CD4-positive, alpha-beta T cell (primary cell): ENCODE measurements around the gene CBX4. TPM values are rescaled to one million over a fixed set of nuclear protein-coding genes. Genes with fewer than 3 reads are reported as not detected.

Experiments used
- ATAC-seq: fragments of 200-7000 bp; cut with Tn5 transposase; one replicate; pipeline ENCODE4 v1.10.0; 2022; ENCODE audit warnings: mild to moderate bottlenecking; ENCODE audit not compliant: poor library complexity
- CTCF ChIA-PET: fragments of 350-600 bp; sonication (Branson Sonifier 250); formaldehyde crosslinking; loops from one replicate; lab custom pipeline; 2021; ENCODE audit warnings: antibody characterized with exemption, inconsistent platforms; lab: Charles Lee
- POLR2A ChIA-PET: fragments of 350-600 bp; sonication (Branson Sonifier 250); formaldehyde crosslinking; loops from one replicate; lab custom pipeline; 2021; ENCODE audit warnings: antibody characterized with exemption, inconsistent platforms; lab: Charles Lee
- DNase-seq, 14 experiments: peaks; one replicate each; pipeline ENCODE4 v3.0.0-alpha.2; 2013 to 2020; ENCODE audit warnings: mixed read lengths in 2 of 14
- H3K27ac ChIP-seq, 2 donors: one replicate each; pipeline versions ENCODE4 v1.5.1 to v1.7.0; 2013; ENCODE audit warnings: low read length in 2 of 2, low read depth in 1 of 2, mild to moderate bottlenecking in 1 of 2
- H3K27me3 ChIP-seq, 2 experiments: 1 replicate in 1 of 2; 2 replicates in 1 of 2; pipeline versions ENCODE4 v1.6.1 to v1.7.0; 2013; ENCODE audit warnings: low read length in 2 of 2, control low read depth in 1 of 2, mild to moderate bottlenecking in 1 of 2, moderate library complexity in 1 of 2; ENCODE audit not compliant: insufficient read depth in 2 of 2, control insufficient read depth in 1 of 2
- H3K36me3 ChIP-seq: one replicate; pipeline ENCODE4 v1.6.1; 2013; ENCODE audit warnings: low read length, control low read depth; ENCODE audit not compliant: insufficient read depth
- H3K4me1 ChIP-seq: one replicate; pipeline ENCODE4 v1.6.1; 2013; ENCODE audit warnings: low read length, control low read depth; ENCODE audit not compliant: insufficient read depth
- H3K4me3 ChIP-seq: one replicate; pipeline ENCODE4 v1.5.1; 2013; ENCODE audit warnings: mild to moderate bottlenecking, low read length, moderate library complexity
- H3K9me3 ChIP-seq, 2 experiments: 1 replicate in 1 of 2; 2 replicates in 1 of 2; pipeline versions ENCODE4 v1.6.1 to v1.7.0; 2013; ENCODE audit warnings: low read length in 2 of 2, mild to moderate bottlenecking in 2 of 2, control low read depth in 1 of 2, moderate library complexity in 1 of 2; ENCODE audit not compliant: control insufficient read depth in 1 of 2, insufficient read depth in 1 of 2
- H3K27ac Mint-ChIP-seq: one replicate; pipeline ENCODE4 v1.8.0; 2020; ENCODE audit warnings: mixed read lengths
- H3K27me3 Mint-ChIP-seq: one replicate; pipeline ENCODE4 v1.8.0; 2021; ENCODE audit warnings: mixed read lengths
- H3K36me3 Mint-ChIP-seq: one replicate; pipeline ENCODE4 v1.8.0; 2021; ENCODE audit warnings: low read depth, mixed read lengths
- H3K4me1 Mint-ChIP-seq: one replicate; pipeline ENCODE4 v1.8.0; 2021; ENCODE audit warnings: low read depth, mixed read lengths
- H3K4me3 Mint-ChIP-seq: one replicate; pipeline ENCODE4 v1.8.0; 2020; ENCODE audit warnings: mild to moderate bottlenecking, mixed read lengths
- H3K9me3 Mint-ChIP-seq: one replicate; pipeline ENCODE4 v1.8.0; 2020; ENCODE audit warnings: mixed read lengths
- intact Hi-C, 2 experiments: fragments of 100-400 bp; cut with DNase I in 1 of 2; cut with micrococcal nuclease in 1 of 2; formaldehyde crosslinking; loops; one replicate each; pipeline versions ENCODE4 v1.15.1 to v1.9.0; 2023 to 2025; cut with DNase I, micrococcal nuclease
- total RNA-seq, 174 experiments: library from RNA in 2 of 174; stranded (reverse) in 2 of 174; gene quantifications; one replicate each; pipeline ENCODE4 v1.2.3 and lab custom pipeline; 2021 to 2026
- TF ChIP-seq, protein P1 (sequence below): fragments of 200-600 bp; IDR thresholded peaks from one replicate; pipeline ENCODE4 v1.8.0; 2022; ENCODE audit warnings: antibody characterized with exemption, mild to moderate bottlenecking

The CBX4 gene
- total RNA-seq, 2 experiments from 2014 or later: 196 to 202 TPM

DNA sequence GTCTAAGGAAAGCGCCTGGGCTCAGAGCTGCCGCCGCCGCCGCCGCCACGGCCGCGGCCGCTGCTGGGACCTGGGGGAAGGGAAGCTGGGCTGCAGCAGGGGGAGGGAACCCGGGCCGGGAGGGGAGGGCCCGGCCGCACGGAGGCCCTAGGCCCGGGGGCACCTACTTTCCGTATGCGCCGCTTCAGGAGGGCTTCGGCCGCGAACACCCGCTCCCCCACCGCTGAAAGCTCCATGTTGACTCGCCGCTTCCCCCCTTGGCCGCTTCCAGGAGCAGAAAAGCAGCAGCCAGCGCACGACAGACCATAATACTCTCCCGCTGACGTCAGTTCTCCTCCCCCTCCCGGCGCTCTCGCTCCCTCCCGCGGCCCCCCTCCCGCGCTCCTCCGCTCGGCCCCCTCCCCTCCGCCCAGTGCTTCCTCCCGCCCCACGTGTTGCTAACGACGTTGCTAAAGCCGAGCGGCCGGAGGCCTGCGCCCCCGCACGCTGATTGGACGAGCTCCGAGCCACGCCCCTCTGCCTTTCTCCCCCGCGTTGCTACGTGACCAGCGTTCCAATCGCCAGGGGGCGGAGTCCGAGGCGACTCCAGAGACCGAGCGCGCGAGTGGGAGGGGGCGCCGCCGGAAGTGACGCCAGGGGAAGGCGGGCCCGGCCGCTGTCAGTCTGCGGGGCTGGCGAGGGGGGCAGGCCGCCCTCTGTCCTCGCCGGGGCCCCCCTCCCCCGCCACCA lies 42.3 kb downstream of the CBX4 start, which contains the start of gene CBX8:
Gene CBX8, minus strand, starts transcription at position 315 of the 729 bp plus-strand sequence. Its CDS starts 79 bp downstream, at position 236.
- peaks cover 50 to 58% of the 10 kb centered on the region in 2 experiments for H3K27me3 ChIP-seq
- peak; percentile 80 for ATAC-seq
- TF ChIP-seq, protein P1, sequence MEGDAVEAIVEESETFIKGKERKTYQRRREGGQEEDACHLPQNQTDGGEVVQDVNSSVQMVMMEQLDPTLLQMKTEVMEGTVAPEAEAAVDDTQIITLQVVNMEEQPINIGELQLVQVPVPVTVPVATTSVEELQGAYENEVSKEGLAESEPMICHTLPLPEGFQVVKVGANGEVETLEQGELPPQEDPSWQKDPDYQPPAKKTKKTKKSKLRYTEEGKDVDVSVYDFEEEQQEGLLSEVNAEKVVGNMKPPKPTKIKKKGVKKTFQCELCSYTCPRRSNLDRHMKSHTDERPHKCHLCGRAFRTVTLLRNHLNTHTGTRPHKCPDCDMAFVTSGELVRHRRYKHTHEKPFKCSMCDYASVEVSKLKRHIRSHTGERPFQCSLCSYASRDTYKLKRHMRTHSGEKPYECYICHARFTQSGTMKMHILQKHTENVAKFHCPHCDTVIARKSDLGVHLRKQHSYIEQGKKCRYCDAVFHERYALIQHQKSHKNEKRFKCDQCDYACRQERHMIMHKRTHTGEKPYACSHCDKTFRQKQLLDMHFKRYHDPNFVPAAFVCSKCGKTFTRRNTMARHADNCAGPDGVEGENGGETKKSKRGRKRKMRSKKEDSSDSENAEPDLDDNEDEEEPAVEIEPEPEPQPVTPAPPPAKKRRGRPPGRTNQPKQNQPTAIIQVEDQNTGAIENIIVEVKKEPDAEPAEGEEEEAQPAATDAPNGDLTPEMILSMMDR: no peak
- H3K4me3 Mint-ChIP-seq: peak within 1 kb of the TSS; percentile 93
- intact Hi-C loops: loop anchor here (1.0 to 5.0 kb wide), 8 partner anchors 14 to 1600 kb away; partner anchors contain the start of genes CBX4 (in 2 of the 2), BAHCC1 (in 1 of the 2) and CBX2 (in 1 of the 2)
- peaks cover 0 to 44% of the 10 kb centered on the region in 2 experiments for H3K9me3 ChIP-seq
- CTCF ChIA-PET: interaction anchor here (0.6 to 2.1 kb wide), 7 partner anchors 11 to 349 kb away, joined by 3 to 6 read pairs (median 4); partner anchors contain the start of genes CBX2 and CBX4
- POLR2A ChIA-PET: interaction anchor here (0.6 to 10.2 kb wide), 15 partner anchors 9 to 200 kb away, joined by 3 to 127 read pairs (median 7); partner anchors contain the start of genes CBX2 and CBX4
- peaks cover 50% of the 10 kb centered on the region for H3K27me3 Mint-ChIP-seq
- H3K36me3 ChIP-seq: peaks cover 7% of the 10 kb centered on the region
- H3K36me3 Mint-ChIP-seq: peaks cover 9% of the 10 kb centered on the region
- H3K4me1 ChIP-seq: peaks cover 62% of the 10 kb centered on the region
- no peaks in the 10 kb centered on the region for H3K9me3 Mint-ChIP-seq
- peaks cover 49% of the 10 kb centered on the region for H3K4me1 Mint-ChIP-seq
- peak within 1 kb of the TSS; percentile 69 for H3K4me3 ChIP-seq
- DNase-seq: peak; percentile 97 to 100 (median 99)
- H3K27ac Mint-ChIP-seq: peak within 1 kb of the TSS; percentile 80
- H3K27ac ChIP-seq: peak within 1 kb of the TSS in 1 of 2 donors; percentile 7

- POLR2A ChIA-PET: interaction anchor here (0.7 to 10.2 kb wide), 14 partner anchors 10 to 201 kb away, joined by 3 to 127 read pairs (median 8); partner anchors contain the start of genes CBX2 and CBX4
- H3K27me3 Mint-ChIP-seq: peaks cover 47% of the 10 kb centered on the region
Observed at GRCh38 chr17:79796444-79796762, 42.8 kb downstream of the CBX4 start.

More at GRCh38 chr17:79796444-79796762, 42.8 kb downstream of the CBX4 start:
- H3K9me3 ChIP-seq: peaks cover 0 to 45% of the 10 kb centered on the region in 2 experiments
- H3K36me3 ChIP-seq: peaks cover 7% of the 10 kb centered on the region
- H3K4me1 Mint-ChIP-seq: peaks cover 44% of the 10 kb centered on the region
- peak overlapping the region; percentile 69 for H3K4me3 ChIP-seq
- peaks cover 9% of the 10 kb centered on the region for H3K36me3 Mint-ChIP-seq
- TF ChIP-seq, protein P1: no peak
- CTCF ChIA-PET: interaction anchor here (0.6 to 2.1 kb wide), 6 partner anchors 15 to 350 kb away, joined by 3 to 6 read pairs (median 4); partner anchors contain the start of genes CBX2 and CBX4
- DNase-seq (no peak), ATAC-seq (no peak)
- no peaks in the 10 kb centered on the region for H3K9me3 Mint-ChIP-seq
- H3K27ac Mint-ChIP-seq: peak overlapping the region; percentile 80
- H3K4me3 Mint-ChIP-seq: peak overlapping the region; percentile 93
- H3K27me3 ChIP-seq: peaks cover 50 to 58% of the 10 kb centered on the region in 2 experiments
- H3K4me1 ChIP-seq: peaks cover 62% of the 10 kb centered on the region
- H3K27ac ChIP-seq: no peak overlapping the region
- intact Hi-C loops: loop anchor here (2.0 to 5.0 kb wide), 7 partner anchors 14 to 1601 kb away; partner anchors contain the start of genes BAHCC1 (in 1 of the 2), CBX2 (in 1 of the 2) and CBX4 (in 1 of the 2)
